GM19452 (cell line): ENCODE results near the gene C4A.
"Not testable (repeated sequence)": the region's sequence is repeated elsewhere in the genome, so short reads cannot be mapped to it uniquely, and the experiment has no call there.

ENCODE experiments used
- ATAC-seq: cut with Tn5 transposase; IDR thresholded peaks from one replicate; pipeline ENCODE4 v1.9.1; 2021; ENCODE audit not compliant: unreplicated experiment

C4A gene

GRCh38 chr6:31981744-31982143, at the start of gene C4A:
C4A (plus strand) TSS chr6:31982057; CDS start chr6:31982108, 51 bp downstream.
- ATAC-seq, result not testable (repeated sequence)

GRCh38 chr6:31932137-31932536, 49.7 kb upstream of the C4A start:
- not testable (repeated sequence) for ATAC-seq

GRCh38 chr6:31933537-31933936, 48.3 kb upstream of the C4A start:
- no peak for ATAC-seq

- no peak for ATAC-seq
Observed at GRCh38 chr6:31935021-31935420, 46.8 kb upstream of the C4A start.

GRCh38 chr6:31935823-31936222, 46.0 kb upstream of the C4A start:
- ATAC-seq, result no peak

- no peak for ATAC-seq
Observed at GRCh38 chr6:31940256-31940664, 41.6 kb upstream of the C4A start.

GRCh38 chr6:31943742-31944141, 38.1 kb upstream of the C4A start:
- ATAC-seq, result no peak

GRCh38 chr6:31945154-31945506, 36.7 kb upstream of the C4A start:
- no peak for ATAC-seq

- no peak for ATAC-seq
Observed at GRCh38 chr6:31945507-31946369, 36.1 kb upstream of the C4A start, which contains the start of gene CFB. CFB (plus strand) TSS chr6:31946095; CDS start chr6:31946222, 127 bp downstream.

- no peak for ATAC-seq
Observed at GRCh38 chr6:31946370-31946885, 35.4 kb upstream of the C4A start.

GRCh38 chr6:31947070-31947675, 34.7 kb upstream of the C4A start:
- no peak for ATAC-seq

GRCh38 chr6:31947864-31948263, 34.0 kb upstream of the C4A start:
- no peak for ATAC-seq

GRCh38 chr6:31948306-31948705, 33.6 kb upstream of the C4A start:
- ATAC-seq, result no peak

GRCh38 chr6:31948753-31949413, 33.0 kb upstream of the C4A start:
- no peak for ATAC-seq

GRCh38 chr6:31949926-31950548, 31.8 kb upstream of the C4A start:
- no peak for ATAC-seq

- no peak for ATAC-seq
Observed at GRCh38 chr6:31952140-31952805, 29.6 kb upstream of the C4A start.

GRCh38 chr6:31952890-31953289, 29.0 kb upstream of the C4A start:
- ATAC-seq, result no peak

GRCh38 chr6:31954511-31954910, 27.3 kb upstream of the C4A start:
- no peak for ATAC-seq

- no peak for ATAC-seq
Observed at GRCh38 chr6:31956796-31957195, 25.1 kb upstream of the C4A start.

GRCh38 chr6:31958412-31958740, 23.5 kb upstream of the C4A start:
- peak; percentile 3 for ATAC-seq
